ENCODE data around the gene KCNJ15.

GRCh38 chr21:38355992-38356781 is 99.4 kb downstream of the KCNJ15 start:
- TF ChIP-seq CTCF (IDR thresholded peaks at IDR 0.05; ENCODE audit: low read depth, low read length) = peak; percentile 87
- peak; percentile 52; the same call in 1 of the 2 replicates for TF ChIP-seq MYC (IDR thresholded peaks at IDR 0.05; ENCODE audit: low read depth, low read length)
- no peak for TF ChIP-seq POLR2A (IDR thresholded peaks at IDR 0.05; ENCODE audit: extremely low read depth, insufficient read length)

Measured in NB4 (cell line).